ENCODE results near the gene ATXN1.

Gene ATXN1

GRCh38 chr6:16782278-16782677, 21.0 kb upstream of the ATXN1 start:
- DNase-seq: peak in 1 of 2 experiments; percentile 35

- DNase-seq: peak; percentile 14 to 71
These were observed 20.3 kb upstream of the ATXN1 start for GRCh38 chr6:16781348-16782169.

- no peak for DNase-seq
These were observed 17.3 kb upstream of the ATXN1 start for GRCh38 chr6:16778521-16778920.

- no peak for DNase-seq
These were observed 16.5 kb upstream of the ATXN1 start for GRCh38 chr6:16777794-16778193.

GRCh38 chr6:16776394-16777017, 15.2 kb upstream of the ATXN1 start:
- DNase-seq: peak in 1 of 2 experiments; percentile 40

- DNase-seq: no peak
These were observed 13.2 kb upstream of the ATXN1 start for GRCh38 chr6:16774437-16774836.

- peak in 1 of 2 experiments; percentile 11 for DNase-seq
These were observed 12.1 kb upstream of the ATXN1 start for GRCh38 chr6:16773362-16773761.

- peak in 1 of 2 experiments; percentile 64 for DNase-seq
These were observed 9.7 kb upstream of the ATXN1 start for GRCh38 chr6:16770701-16771569.

GRCh38 chr6:16769986-16770376, 8.7 kb upstream of the ATXN1 start:
- DNase-seq: no peak

GRCh38 chr6:16769131-16769985, 8.1 kb upstream of the ATXN1 start:
- DNase-seq: peak; percentile 26 to 72

- no peak for DNase-seq
These were observed 7.2 kb upstream of the ATXN1 start for GRCh38 chr6:16768477-16768830.

- DNase-seq: no peak
These were observed 6.7 kb upstream of the ATXN1 start for GRCh38 chr6:16767765-16768476.

- no peak for DNase-seq
These were observed 5.8 kb upstream of the ATXN1 start for GRCh38 chr6:16766836-16767745.

- no peak for DNase-seq
These were observed 4.8 kb upstream of the ATXN1 start for GRCh38 chr6:16766043-16766536.

GRCh38 chr6:16765235-16765634, 4.0 kb upstream of the ATXN1 start:
- no peak for DNase-seq

- peak; percentile 50 to 69 for DNase-seq
These were observed 3.1 kb upstream of the ATXN1 start for GRCh38 chr6:16764188-16764950.

- peak; percentile 57 to 63 for DNase-seq
These were observed 1.6 kb upstream of the ATXN1 start for GRCh38 chr6:16762550-16763477.

GRCh38 chr6:16762268-16762549, 949 bp upstream of the ATXN1 start:
- peak; percentile 47 to 67 for DNase-seq
